GM12878 (cell line): ENCODE results near the gene ASAP2.

Experiments
- FOXM1 ChIP-seq: IDR thresholded peaks from 2 replicates; pipeline ENCODE4 v1.6.1; 2012; ENCODE audit warnings: low read depth, mild to moderate bottlenecking, inconsistent platforms, low read length, moderate library complexity
- SIN3A ChIP-seq: IDR thresholded peaks from 2 replicates; pipeline ENCODE4 v1.6.1; 2012; ENCODE audit warnings: low read depth, low read length, improper control_type of control experiment
- TCF12 ChIP-seq: IDR thresholded peaks from 2 replicates; pipeline ENCODE4 v1.6.1; 2011; ENCODE audit warnings: low read depth, mild to moderate bottlenecking, low read length
- ZNF274 ChIP-seq: IDR thresholded peaks from one replicate; pipeline ENCODE4 v1.8.0; 2011; ENCODE audit not compliant: insufficient read length, insufficient read depth
- TF ChIP-seq, protein P1 (sequence below), 3 experiments: IDR thresholded peaks in 2 of 3; conservative IDR thresholded peaks in 1 of 3; 2 replicates each; pipeline ENCODE4 v1.5.1; 2011; ENCODE audit warnings: low read depth in 3 of 3, low read length in 3 of 3, mild to moderate bottlenecking in 3 of 3, control low read depth in 2 of 3, moderate library complexity in 2 of 3, inconsistent platforms in 1 of 3, mixed read lengths in 1 of 3; ENCODE audit not compliant: control insufficient read depth in 2 of 3, insufficient read depth in 1 of 3; ENCODE audit errors: extremely low read depth in 1 of 3

GRCh38 chr2:9327873-9328352 lies 121.3 kb downstream of the ASAP2 start:
- TF ChIP-seq SIN3A (no peak), ZNF274 (no peak), FOXM1 (no peak), TCF12 (no peak)
- TF ChIP-seq, protein P1, sequence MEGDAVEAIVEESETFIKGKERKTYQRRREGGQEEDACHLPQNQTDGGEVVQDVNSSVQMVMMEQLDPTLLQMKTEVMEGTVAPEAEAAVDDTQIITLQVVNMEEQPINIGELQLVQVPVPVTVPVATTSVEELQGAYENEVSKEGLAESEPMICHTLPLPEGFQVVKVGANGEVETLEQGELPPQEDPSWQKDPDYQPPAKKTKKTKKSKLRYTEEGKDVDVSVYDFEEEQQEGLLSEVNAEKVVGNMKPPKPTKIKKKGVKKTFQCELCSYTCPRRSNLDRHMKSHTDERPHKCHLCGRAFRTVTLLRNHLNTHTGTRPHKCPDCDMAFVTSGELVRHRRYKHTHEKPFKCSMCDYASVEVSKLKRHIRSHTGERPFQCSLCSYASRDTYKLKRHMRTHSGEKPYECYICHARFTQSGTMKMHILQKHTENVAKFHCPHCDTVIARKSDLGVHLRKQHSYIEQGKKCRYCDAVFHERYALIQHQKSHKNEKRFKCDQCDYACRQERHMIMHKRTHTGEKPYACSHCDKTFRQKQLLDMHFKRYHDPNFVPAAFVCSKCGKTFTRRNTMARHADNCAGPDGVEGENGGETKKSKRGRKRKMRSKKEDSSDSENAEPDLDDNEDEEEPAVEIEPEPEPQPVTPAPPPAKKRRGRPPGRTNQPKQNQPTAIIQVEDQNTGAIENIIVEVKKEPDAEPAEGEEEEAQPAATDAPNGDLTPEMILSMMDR (IDR thresholded peaks at IDR 0.05 in 2 of 3, conservative IDR thresholded peaks at IDR 0.05 in 1 of 3; ENCODE audit: control insufficient read depth in 2 of 3, extremely low read depth in 1 of 3, insufficient read depth in 1 of 3, low read depth in 3 of 3, low read length in 3 of 3): no peak
